Smooth muscle cell (in vitro differentiated cells): ENCODE results near the gene FGFBP3. TPM values are rescaled to one million over a fixed set of nuclear protein-coding genes. Genes with fewer than 3 reads are reported as not detected.

ENCODE experiments used
- DNase-seq: peaks from one replicate; lab custom pipeline; 2025; ENCODE audit not compliant: unreplicated experiment; lab: John Stamatoyannopoulos, UW
- H2AFZ ChIP-seq: fragments of 200-600 bp; sonication (generic); 2 replicates; pipeline ENCODE4 v1.6.0; 2016; ENCODE audit warnings: antibody characterized with exemption, low read depth, mild to moderate bottlenecking
- H3F3A ChIP-seq: fragments of 200-600 bp; sonication (generic); 2 replicates; pipeline ENCODE4 v1.6.0; 2017; ENCODE audit warnings: antibody characterized with exemption, low read depth
- H3K27ac ChIP-seq: fragments of 200-600 bp; sonication (generic); 2 replicates; pipeline ENCODE4 v1.5.1; 2016; ENCODE audit warnings: low read depth, mild to moderate bottlenecking
- H3K27me3 ChIP-seq: fragments of 200-600 bp; sonication (generic); 2 replicates; pipeline ENCODE4 v1.6.1; 2016; ENCODE audit warnings: low read depth, mild to moderate bottlenecking
- H3K36me3 ChIP-seq: fragments of 200-600 bp; sonication (generic); 2 replicates; pipeline ENCODE4 v1.5.1; 2016; ENCODE audit warnings: low read depth
- H3K4me1 ChIP-seq: fragments of 200-600 bp; sonication (generic); 2 replicates; pipeline ENCODE4 v1.5.1; 2016; ENCODE audit warnings: low read depth
- H3K4me2 ChIP-seq: fragments of 200-600 bp; sonication (generic); 2 replicates; pipeline ENCODE4 v1.6.0; 2016; ENCODE audit warnings: mild to moderate bottlenecking
- H3K4me3 ChIP-seq: fragments of 200-600 bp; sonication (generic); 2 replicates; pipeline ENCODE4 v1.5.1; 2016; ENCODE audit warnings: mild to moderate bottlenecking
- H3K79me2 ChIP-seq: fragments of 200-600 bp; sonication (generic); 2 replicates; pipeline ENCODE4 v1.6.0; 2016; ENCODE audit warnings: low read depth, mild to moderate bottlenecking
- H3K9ac ChIP-seq: fragments of 200-600 bp; sonication (generic); 2 replicates; pipeline ENCODE4 v1.6.0; 2016; ENCODE audit warnings: low read depth
- H3K9me3 ChIP-seq: fragments of 200-600 bp; sonication (generic); replicated peaks from 2 replicates; pipeline ENCODE4 v1.5.1; 2016; ENCODE audit warnings: low read depth
- H4K20me1 ChIP-seq: fragments of 200-600 bp; sonication (generic); 2 replicates; pipeline ENCODE4 v1.6.0; 2016; ENCODE audit warnings: low read depth
- CTCF ChIP-seq: fragments of 200-600 bp; sonication (generic); IDR thresholded peaks from 2 replicates; pipeline ENCODE4 v1.5.1; 2017; ENCODE audit warnings: borderline replicate concordance, mild to moderate bottlenecking, antibody characterized with exemption; ENCODE audit not compliant: insufficient read depth, poor library complexity, severe bottlenecking
- WGBS: methylation state at CpG from one replicate; pipeline ENCODE4 v1.1.7; 2016; ENCODE audit warnings: low lambda C conversion rate; 5-methylcytosine and 5-hydroxymethylcytosine counted together
- polyA plus RNA-seq: library from polyadenylated mRNA; unstranded; fragments of >200 nt; fragmentation: Nextera tagmentation; extraction: Ambion mirVana; gene quantifications from 2 replicates; pipeline ENCODE4 v1.2.1, GENCODE V29; 2016
- total RNA-seq: library from RNA; depleted of rRNA; stranded (reverse); fragments of >200 nt; gene quantifications from 2 replicates; pipeline ENCODE4 v1.2.3, GENCODE V29; 2014

The FGFBP3 gene
- total and polyA plus RNA-seq, 2 experiments from 2014 or later, result 1.5 to 3.9 TPM

GRCh38 chr10:91875779-91876178 lies 33.5 kb downstream of the FGFBP3 start:
- no peaks in the 10 kb centered on the region for H3K27me3 ChIP-seq
- no peak overlapping the region for H3K4me2 ChIP-seq
- H3K9ac ChIP-seq, result no peak overlapping the region
- DNase-seq, result no peak
- no peaks in the 10 kb centered on the region for H3K79me2 ChIP-seq
- 36% methylated on average over 1 of the region's 1 CpG for WGBS
- no peaks in the 10 kb centered on the region for H4K20me1 ChIP-seq
- no peak for TF ChIP-seq CTCF
- no peak overlapping the region for H2AFZ ChIP-seq
- no peak overlapping the region for H3K4me3 ChIP-seq
- H3K9me3 ChIP-seq, result no peaks in the 10 kb centered on the region
- H3K4me1 ChIP-seq, result peaks cover 18% of the 10 kb centered on the region
- no peaks in the 10 kb centered on the region for H3K36me3 ChIP-seq
- H3F3A ChIP-seq, result peaks cover 7% of the 10 kb centered on the region
- no peak overlapping the region for H3K27ac ChIP-seq

- Histone ChIP-seq H3K4me2 (no peak overlapping the region), H3K4me1 (peaks cover 12% of the 10 kb centered on the region), H3K9me3 (no peaks in the 10 kb centered on the region), H3K4me3 (no peak overlapping the region), H3F3A (peaks cover 3% of the 10 kb centered on the region), H4K20me1 (no peaks in the 10 kb centered on the region), H3K36me3 (no peaks in the 10 kb centered on the region), H3K79me2 (no peaks in the 10 kb centered on the region), H3K27ac (no peak overlapping the region), H3K9ac (no peak overlapping the region), H3K27me3 (no peaks in the 10 kb centered on the region), H2AFZ (no peak overlapping the region)
- no peak for DNase-seq
- no peak for TF ChIP-seq CTCF
- WGBS, result 90% methylated on average over 2 of the region's 2 CpGs
Observed at GRCh38 chr10:91875156-91875555, 34.1 kb downstream of the FGFBP3 start.

- no peaks in the 10 kb centered on the region for H3K36me3 ChIP-seq
- no peak for DNase-seq
Observed at GRCh38 chr10:91865562-91866081, 43.7 kb downstream of the FGFBP3 start.

More at GRCh38 chr10:91865562-91866081, 43.7 kb downstream of the FGFBP3 start:
- no peaks in the 10 kb centered on the region for H3K9me3 ChIP-seq
- no peak for TF ChIP-seq CTCF
- peaks cover 7% of the 10 kb centered on the region for H3F3A ChIP-seq
- H3K79me2 ChIP-seq, result no peaks in the 10 kb centered on the region
- peaks cover 17% of the 10 kb centered on the region for H3K4me1 ChIP-seq
- H3K4me2 ChIP-seq, result peak overlapping the region; percentile 62
- H3K27me3 ChIP-seq, result no peaks in the 10 kb centered on the region
- H3K4me3 ChIP-seq, result no peak overlapping the region
- WGBS, result 73% methylated on average over 2 of the region's 2 CpGs
- peaks cover 8% of the 10 kb centered on the region for H4K20me1 ChIP-seq
- H3K27ac ChIP-seq, result peak overlapping the region; percentile 71
- no peak overlapping the region for H2AFZ ChIP-seq
- no peak overlapping the region for H3K9ac ChIP-seq
